PFSK-1 (cell line): ENCODE data around the gene NALCN.

ENCODE experiments used
- FOXP2 ChIP-seq: optimal IDR thresholded peaks from 2 replicates; pipeline ENCODE3; 2011; ENCODE audit warnings: borderline replicate concordance, control low read depth, inconsistent platforms; ENCODE audit not compliant: insufficient read depth; ENCODE audit errors: extremely low read length, extremely low read depth
- POLR2AphosphoS5 ChIP-seq: IDR thresholded peaks from 2 replicates; pipeline ENCODE4 v1.6.1; 2012; ENCODE audit warnings: low read depth, mild to moderate bottlenecking, control low read depth, low read length, moderate library complexity
- REST ChIP-seq, 2 experiments: IDR thresholded peaks; 2 replicates each; pipeline versions ENCODE4 v1.6.1 to v1.8.0; 2011 to 2012; ENCODE audit warnings: low read depth in 2 of 2, low read length in 2 of 2, control low read depth in 1 of 2, inconsistent platforms in 1 of 2, mild to moderate bottlenecking in 1 of 2, moderate library complexity in 1 of 2; ENCODE audit not compliant: insufficient read depth in 1 of 2
- SIN3A ChIP-seq: IDR thresholded peaks from 2 replicates; pipeline ENCODE4 v1.6.1; 2012; ENCODE audit warnings: mild to moderate bottlenecking, low read length, moderate library complexity, borderline replicate concordance; ENCODE audit not compliant: insufficient read depth
- TAF1 ChIP-seq: IDR thresholded peaks from 2 replicates; pipeline ENCODE4 v1.6.1; 2012; ENCODE audit warnings: low read length, control low read depth, borderline replicate concordance; ENCODE audit not compliant: insufficient read depth

Gene NALCN

GRCh38 chr13:101262306-101262705 lies 154.0 kb downstream of the NALCN start:
- TF ChIP-seq REST (IDR thresholded peaks at IDR 0.05; ENCODE audit: insufficient read depth in 1 of 2, low read depth in 2 of 2, low read length in 2 of 2) (no peak), SIN3A (no peak), TAF1 (no peak), POLR2AphosphoS5 (no peak), FOXP2 (no peak)

GRCh38 chr13:101258509-101258908 lies 157.8 kb downstream of the NALCN start:
- no peak for TF ChIP-seq REST (IDR thresholded peaks at IDR 0.05; ENCODE audit: insufficient read depth in 1 of 2, low read depth in 2 of 2, low read length in 2 of 2)
- TF ChIP-seq SIN3A = no peak
- no peak for TF ChIP-seq POLR2AphosphoS5
- no peak for TF ChIP-seq TAF1
- TF ChIP-seq FOXP2 = no peak

- TF ChIP-seq SIN3A = no peak
Measured at GRCh38 chr13:101258071-101258470, 158.2 kb downstream of the NALCN start.

GRCh38 chr13:101248739-101249514 lies 167.4 kb downstream of the NALCN start:
- no peak for TF ChIP-seq FOXP2

- no peak for TF ChIP-seq REST (IDR thresholded peaks at IDR 0.05; ENCODE audit: insufficient read depth in 1 of 2, low read depth in 2 of 2, low read length in 2 of 2)
- TF ChIP-seq TAF1 = no peak
- no peak for TF ChIP-seq POLR2AphosphoS5
Measured at GRCh38 chr13:101242720-101243119, 173.6 kb downstream of the NALCN start.

- TF ChIP-seq FOXP2 (no peak), TAF1 (no peak), SIN3A (no peak)
Measured at GRCh38 chr13:101238555-101238954, 177.8 kb downstream of the NALCN start.
